Measurements from ENCODE around the gene CLDN14.

CLDN14 gene

GRCh38 chr21:36431252-36431651, 48.7 kb downstream of the CLDN14 start:
- DNase-seq (ENCODE audit: insufficient read length, low spot score) (no peak), FAIRE-seq (no peak)
- TF ChIP-seq POU2F2 (IDR thresholded peaks at IDR 0.05; ENCODE audit: low read depth, low read length): no peak
- TF ChIP-seq SPI1 (IDR thresholded peaks at IDR 0.05; ENCODE audit: low read depth, low read length): peak; percentile 35; the same call in 1 of the 2 replicates

GRCh38 chr21:36430841-36431240, 49.1 kb downstream of the CLDN14 start:
- no peak for DNase-seq (ENCODE audit: insufficient read length, low spot score)
- FAIRE-seq: no peak
- no peak for TF ChIP-seq POLR2A (IDR thresholded peaks at IDR 0.05; ENCODE audit: low read depth, low read length)
- TF ChIP-seq TAF1 (IDR thresholded peaks at IDR 0.05; ENCODE audit: low read depth, low read length): no peak
- no peak for TF ChIP-seq PAX5 (IDR thresholded peaks at IDR 0.05; ENCODE audit: insufficient read depth, low read length, severe bottlenecking)
- no peak for TF ChIP-seq SPI1 (IDR thresholded peaks at IDR 0.05; ENCODE audit: low read depth, low read length)
- TF ChIP-seq POU2F2 (IDR thresholded peaks at IDR 0.05; ENCODE audit: low read depth, low read length): no peak
- no peak for TF ChIP-seq POLR2AphosphoS5 (IDR thresholded peaks at IDR 0.05; ENCODE audit: low read depth, low read length)

- DNase-seq (ENCODE audit: insufficient read length, low spot score) (peak; percentile 74), FAIRE-seq (peak; percentile 72)
- TF ChIP-seq POLR2AphosphoS5 (IDR thresholded peaks at IDR 0.05; ENCODE audit: low read depth, low read length) (0 out of 2 replicates have a peak, but pooled peaks have one; percentile 31), PAX5 (IDR thresholded peaks at IDR 0.05; ENCODE audit: insufficient read depth, low read length, severe bottlenecking) (no peak), TAF1 (IDR thresholded peaks at IDR 0.05; ENCODE audit: low read depth, low read length) (0 out of 2 replicates have a peak, but pooled peaks have one; percentile 31), POLR2A (IDR thresholded peaks at IDR 0.05; ENCODE audit: low read depth, low read length) (no peak), POU2F2 (IDR thresholded peaks at IDR 0.05; ENCODE audit: low read depth, low read length) (0 out of 2 replicates have a peak, but pooled peaks have one; percentile 14), SPI1 (IDR thresholded peaks at IDR 0.05; ENCODE audit: low read depth, low read length) (no peak)
These were observed 49.9 kb downstream of the CLDN14 start for GRCh38 chr21:36429947-36430546.

- FAIRE-seq (no peak), DNase-seq (ENCODE audit: insufficient read length, low spot score) (no peak)
- TF ChIP-seq POLR2AphosphoS5 (IDR thresholded peaks at IDR 0.05; ENCODE audit: low read depth, low read length): no peak
- TF ChIP-seq PAX5 (IDR thresholded peaks at IDR 0.05; ENCODE audit: insufficient read depth, low read length, severe bottlenecking): no peak
- TF ChIP-seq TAF1 (IDR thresholded peaks at IDR 0.05; ENCODE audit: low read depth, low read length): no peak
- TF ChIP-seq POU2F2 (IDR thresholded peaks at IDR 0.05; ENCODE audit: low read depth, low read length): no peak
- TF ChIP-seq POLR2A (IDR thresholded peaks at IDR 0.05; ENCODE audit: low read depth, low read length): no peak
- no peak for TF ChIP-seq SPI1 (IDR thresholded peaks at IDR 0.05; ENCODE audit: low read depth, low read length)
These were observed 51.0 kb downstream of the CLDN14 start for GRCh38 chr21:36428761-36429432.

- TF ChIP-seq POLR2A (IDR thresholded peaks at IDR 0.05; ENCODE audit: low read depth, low read length): no peak
- no peak for TF ChIP-seq PAX5 (IDR thresholded peaks at IDR 0.05; ENCODE audit: insufficient read depth, low read length, severe bottlenecking)
- no peak for TF ChIP-seq TAF1 (IDR thresholded peaks at IDR 0.05; ENCODE audit: low read depth, low read length)
- no peak for TF ChIP-seq SPI1 (IDR thresholded peaks at IDR 0.05; ENCODE audit: low read depth, low read length)
- no peak for TF ChIP-seq POU2F2 (IDR thresholded peaks at IDR 0.05; ENCODE audit: low read depth, low read length)
- TF ChIP-seq POLR2AphosphoS5 (IDR thresholded peaks at IDR 0.05; ENCODE audit: low read depth, low read length): no peak
- no peak for FAIRE-seq
- no peak for DNase-seq (ENCODE audit: insufficient read length, low spot score)
These were observed 52.4 kb downstream of the CLDN14 start for GRCh38 chr21:36427502-36427901.

- no peak for TF ChIP-seq POLR2A (IDR thresholded peaks at IDR 0.05; ENCODE audit: low read depth, low read length)
- no peak for TF ChIP-seq PAX5 (IDR thresholded peaks at IDR 0.05; ENCODE audit: insufficient read depth, low read length, severe bottlenecking)
- no peak for TF ChIP-seq SPI1 (IDR thresholded peaks at IDR 0.05; ENCODE audit: low read depth, low read length)
- TF ChIP-seq TAF1 (IDR thresholded peaks at IDR 0.05; ENCODE audit: low read depth, low read length): no peak
- no peak for TF ChIP-seq POLR2AphosphoS5 (IDR thresholded peaks at IDR 0.05; ENCODE audit: low read depth, low read length)
- no peak for TF ChIP-seq POU2F2 (IDR thresholded peaks at IDR 0.05; ENCODE audit: low read depth, low read length)
- DNase-seq (ENCODE audit: insufficient read length, low spot score) (no peak), FAIRE-seq (no peak)
These were observed 54.6 kb downstream of the CLDN14 start for GRCh38 chr21:36425286-36425685.

- FAIRE-seq: no peak
- TF ChIP-seq POU2F2 (IDR thresholded peaks at IDR 0.05; ENCODE audit: low read depth, low read length) (no peak), TAF1 (IDR thresholded peaks at IDR 0.05; ENCODE audit: low read depth, low read length) (no peak), POLR2AphosphoS5 (IDR thresholded peaks at IDR 0.05; ENCODE audit: low read depth, low read length) (no peak), POLR2A (IDR thresholded peaks at IDR 0.05; ENCODE audit: low read depth, low read length) (no peak), PAX5 (IDR thresholded peaks at IDR 0.05; ENCODE audit: insufficient read depth, low read length, severe bottlenecking) (no peak), SPI1 (IDR thresholded peaks at IDR 0.05; ENCODE audit: low read depth, low read length) (no peak)
These were observed 55.3 kb downstream of the CLDN14 start for GRCh38 chr21:36424592-36424991.

GRCh38 chr21:36423771-36424433, 56.0 kb downstream of the CLDN14 start:
- no peak for FAIRE-seq

More at GRCh38 chr21:36424592-36424991, 55.3 kb downstream of the CLDN14 start:
- no peak for DNase-seq (ENCODE audit: insufficient read length, low spot score)

More at GRCh38 chr21:36423771-36424433, 56.0 kb downstream of the CLDN14 start:
- no peak for TF ChIP-seq SPI1 (IDR thresholded peaks at IDR 0.05; ENCODE audit: low read depth, low read length)
- TF ChIP-seq PAX5 (IDR thresholded peaks at IDR 0.05; ENCODE audit: insufficient read depth, low read length, severe bottlenecking): no peak
- no peak for TF ChIP-seq POU2F2 (IDR thresholded peaks at IDR 0.05; ENCODE audit: low read depth, low read length)
- no peak for TF ChIP-seq POLR2A (IDR thresholded peaks at IDR 0.05; ENCODE audit: low read depth, low read length)
- no peak for TF ChIP-seq TAF1 (IDR thresholded peaks at IDR 0.05; ENCODE audit: low read depth, low read length)
- no peak for TF ChIP-seq POLR2AphosphoS5 (IDR thresholded peaks at IDR 0.05; ENCODE audit: low read depth, low read length)
- no peak for DNase-seq (ENCODE audit: insufficient read length, low spot score)
